Chondrocyte (in vitro differentiated cells): ENCODE measurements around the gene DNMT1. TPM values are rescaled to one million over a fixed set of nuclear protein-coding genes. Genes with fewer than 3 reads are reported as not detected.
"Not testable (repeated sequence)": the region's sequence is repeated elsewhere in the genome, so short reads cannot be mapped to it uniquely, and the experiment has no call there.

Source experiments
- DNase-seq: peaks from one replicate; pipeline ENCODE4 v3.0.0; 2021; ENCODE audit warnings: mixed read lengths, low spot score
- H3K27ac Mint-ChIP-seq: one replicate; pipeline ENCODE4 v1.8.0; 2021; ENCODE audit warnings: mild to moderate bottlenecking, moderate library complexity, mixed read lengths; ENCODE audit not compliant: unreplicated experiment
- H3K27me3 Mint-ChIP-seq: 2 replicates; pipeline ENCODE4 v1.8.0; 2021; ENCODE audit warnings: low read depth, mixed read lengths
- H3K36me3 Mint-ChIP-seq: 2 replicates; pipeline ENCODE4 v1.8.0; 2021; ENCODE audit warnings: low read depth, mixed read lengths
- H3K4me1 Mint-ChIP-seq: 2 replicates; pipeline ENCODE4 v1.8.0; 2021; ENCODE audit warnings: low read depth, mild to moderate bottlenecking, mixed read lengths
- H3K4me3 Mint-ChIP-seq: one replicate; pipeline ENCODE4 v1.8.0; 2021; ENCODE audit warnings: mild to moderate bottlenecking, moderate library complexity, mixed read lengths; ENCODE audit not compliant: unreplicated experiment
- H3K9me3 Mint-ChIP-seq: 2 replicates; pipeline ENCODE4 v1.8.0; 2021; ENCODE audit warnings: low read depth, mixed read lengths
- total RNA-seq: library from RNA; stranded (reverse); gene quantifications from 3 replicates; pipeline ENCODE4 v1.2.1, GENCODE V29; 2021
- TF ChIP-seq, protein P1 (sequence below): fragments of 200-600 bp; sonication (generic); IDR thresholded peaks from 2 replicates; pipeline ENCODE4 v1.5.0; 2021; ENCODE audit warnings: antibody characterized with exemption, mild to moderate bottlenecking, moderate library complexity

Gene DNMT1
- total RNA-seq, 1 donor from 2014 or later: 47.8 TPM

DNA sequence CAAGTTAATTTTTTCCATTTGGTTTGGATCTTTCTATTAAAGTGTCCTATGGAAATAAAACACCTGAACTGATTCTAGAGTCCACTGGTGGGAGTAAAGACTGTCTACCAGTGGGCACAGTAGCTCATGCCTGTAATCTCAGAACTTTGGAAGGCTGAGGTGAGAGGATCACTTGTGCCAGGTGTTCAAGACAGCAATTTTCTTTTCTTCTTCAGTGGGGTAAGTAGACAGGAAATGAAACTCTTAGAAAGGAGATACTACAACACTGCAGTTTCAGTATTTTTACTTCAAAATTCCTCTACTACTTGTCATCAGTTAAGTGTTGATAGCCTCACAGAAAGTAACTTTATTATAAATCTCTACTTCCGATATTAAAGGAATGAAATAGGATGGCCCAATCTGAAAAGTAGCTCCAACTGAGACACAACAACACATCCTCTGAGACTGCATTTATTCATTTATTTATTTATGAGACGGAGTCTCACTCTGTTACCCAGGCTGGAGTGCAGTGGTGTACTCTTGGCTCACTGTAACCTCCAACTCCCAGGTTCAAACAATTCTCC is 26.3 kb downstream of the DNMT1 start:
- TF ChIP-seq, protein P1, sequence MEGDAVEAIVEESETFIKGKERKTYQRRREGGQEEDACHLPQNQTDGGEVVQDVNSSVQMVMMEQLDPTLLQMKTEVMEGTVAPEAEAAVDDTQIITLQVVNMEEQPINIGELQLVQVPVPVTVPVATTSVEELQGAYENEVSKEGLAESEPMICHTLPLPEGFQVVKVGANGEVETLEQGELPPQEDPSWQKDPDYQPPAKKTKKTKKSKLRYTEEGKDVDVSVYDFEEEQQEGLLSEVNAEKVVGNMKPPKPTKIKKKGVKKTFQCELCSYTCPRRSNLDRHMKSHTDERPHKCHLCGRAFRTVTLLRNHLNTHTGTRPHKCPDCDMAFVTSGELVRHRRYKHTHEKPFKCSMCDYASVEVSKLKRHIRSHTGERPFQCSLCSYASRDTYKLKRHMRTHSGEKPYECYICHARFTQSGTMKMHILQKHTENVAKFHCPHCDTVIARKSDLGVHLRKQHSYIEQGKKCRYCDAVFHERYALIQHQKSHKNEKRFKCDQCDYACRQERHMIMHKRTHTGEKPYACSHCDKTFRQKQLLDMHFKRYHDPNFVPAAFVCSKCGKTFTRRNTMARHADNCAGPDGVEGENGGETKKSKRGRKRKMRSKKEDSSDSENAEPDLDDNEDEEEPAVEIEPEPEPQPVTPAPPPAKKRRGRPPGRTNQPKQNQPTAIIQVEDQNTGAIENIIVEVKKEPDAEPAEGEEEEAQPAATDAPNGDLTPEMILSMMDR: no peak
- no peaks in the 10 kb centered on the region for H3K27me3 Mint-ChIP-seq
- peaks cover 18% of the 10 kb centered on the region for H3K36me3 Mint-ChIP-seq
- no peak for DNase-seq
- H3K27ac Mint-ChIP-seq: no peak overlapping the region
- H3K4me1 Mint-ChIP-seq: no peaks in the 10 kb centered on the region
- H3K9me3 Mint-ChIP-seq: no peaks in the 10 kb centered on the region
- no peak overlapping the region for H3K4me3 Mint-ChIP-seq

DNA sequence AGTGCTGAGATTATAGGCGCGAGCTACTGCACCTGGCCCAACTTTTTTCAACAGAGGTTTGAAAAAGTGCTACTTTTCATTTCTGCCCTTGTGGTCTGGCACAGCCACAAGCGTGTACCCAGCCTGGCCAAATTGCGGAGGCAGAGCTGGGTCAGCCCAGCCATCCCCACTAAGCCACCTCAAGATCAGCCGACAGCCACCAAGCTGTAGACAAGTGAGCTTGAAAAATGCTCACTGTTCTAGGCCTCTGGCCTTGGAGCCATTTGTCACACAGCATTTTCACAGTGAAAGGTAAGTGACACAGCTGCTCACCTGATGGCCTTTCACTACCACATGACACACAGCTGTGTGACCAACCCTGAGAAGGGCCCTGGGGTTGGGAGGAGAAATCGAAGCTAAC is 27.3 kb downstream of the DNMT1 start:
- Mint-ChIP-seq H3K36me3 (peaks cover 21% of the 10 kb centered on the region), H3K27ac (no peak overlapping the region), H3K9me3 (no peaks in the 10 kb centered on the region), H3K4me3 (no peak overlapping the region), H3K27me3 (no peaks in the 10 kb centered on the region), H3K4me1 (no peaks in the 10 kb centered on the region)
- TF ChIP-seq, protein P1: no peak
- DNase-seq: no peak

DNA sequence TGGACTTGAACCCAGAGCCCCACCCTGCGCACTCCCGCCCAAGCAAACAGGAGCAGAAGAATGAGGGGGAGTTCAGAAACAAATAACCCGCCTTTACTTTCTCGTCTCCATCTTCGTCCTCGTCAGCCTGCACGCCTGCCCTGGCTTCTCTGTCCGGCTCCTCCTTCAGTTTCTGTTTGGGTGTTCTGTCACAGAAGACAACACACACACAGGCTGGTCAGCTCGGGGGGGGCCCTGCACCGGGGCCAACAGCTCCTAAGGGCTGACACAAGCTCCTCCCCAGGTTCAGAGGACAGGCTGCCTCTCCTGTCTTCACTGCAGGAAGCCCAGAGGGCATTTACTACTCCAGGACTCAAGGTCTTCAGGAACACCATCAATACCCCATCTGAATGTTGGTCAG is 28.3 kb downstream of the DNMT1 start:
- not testable (repeated sequence) for H3K27me3 Mint-ChIP-seq, H3K4me1 Mint-ChIP-seq, H3K27ac Mint-ChIP-seq, DNase-seq, H3K9me3 Mint-ChIP-seq, H3K4me3 Mint-ChIP-seq
- H3K36me3 Mint-ChIP-seq: peaks cover 24% of the 10 kb centered on the region

DNA sequence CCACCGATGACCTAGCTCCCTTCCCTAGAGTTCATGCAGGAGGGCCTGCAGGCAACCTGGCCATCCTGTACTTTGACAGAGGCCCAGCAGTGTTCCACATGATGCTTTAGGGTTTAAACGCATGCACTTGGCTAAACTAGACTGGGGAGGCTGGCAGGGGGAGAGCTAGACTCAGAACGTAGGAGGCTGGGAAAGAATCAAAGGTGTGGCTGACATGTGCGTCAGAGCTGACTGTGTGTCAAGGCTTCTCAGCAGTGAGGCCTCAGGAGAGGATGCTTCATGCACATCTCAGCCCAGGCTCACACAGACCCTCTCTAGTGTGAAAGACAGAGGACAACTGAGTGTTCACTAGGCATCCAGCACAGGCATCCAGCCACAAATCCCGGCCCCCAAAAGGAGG is 28.7 kb downstream of the DNMT1 start:
- peaks cover 26% of the 10 kb centered on the region for H3K36me3 Mint-ChIP-seq
- TF ChIP-seq, protein P1: no peak
- no peak overlapping the region for H3K4me3 Mint-ChIP-seq
- H3K4me1 Mint-ChIP-seq: no peaks in the 10 kb centered on the region
- no peaks in the 10 kb centered on the region for H3K27me3 Mint-ChIP-seq
- H3K27ac Mint-ChIP-seq: no peak overlapping the region
- H3K9me3 Mint-ChIP-seq: no peaks in the 10 kb centered on the region
- no peak for DNase-seq

DNA sequence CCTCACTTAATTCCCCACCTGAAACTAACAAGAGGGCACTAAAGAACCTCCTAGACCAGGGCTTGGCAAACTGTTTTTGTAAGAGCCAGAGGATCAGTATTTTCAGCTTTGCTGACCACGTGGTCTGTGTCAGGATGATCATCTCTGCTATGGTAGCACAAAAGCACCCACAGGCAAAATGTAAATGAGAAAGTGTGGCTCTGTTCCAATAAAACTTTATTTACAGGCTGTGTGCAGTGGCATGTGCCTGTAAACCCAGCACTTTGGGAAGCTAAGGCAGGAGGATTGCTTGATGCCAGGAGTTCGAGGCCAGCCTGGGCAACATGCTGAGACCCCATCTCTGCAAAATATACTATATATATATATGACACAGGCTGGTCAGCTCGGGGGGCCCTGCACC is 31.2 kb downstream of the DNMT1 start:
- Mint-ChIP-seq H3K4me3 (no peak overlapping the region), H3K27me3 (no peaks in the 10 kb centered on the region), H3K9me3 (no peaks in the 10 kb centered on the region), H3K27ac (no peak overlapping the region), H3K36me3 (peaks cover 39% of the 10 kb centered on the region), H3K4me1 (no peaks in the 10 kb centered on the region)
- TF ChIP-seq, protein P1: no peak
- no peak for DNase-seq

DNA sequence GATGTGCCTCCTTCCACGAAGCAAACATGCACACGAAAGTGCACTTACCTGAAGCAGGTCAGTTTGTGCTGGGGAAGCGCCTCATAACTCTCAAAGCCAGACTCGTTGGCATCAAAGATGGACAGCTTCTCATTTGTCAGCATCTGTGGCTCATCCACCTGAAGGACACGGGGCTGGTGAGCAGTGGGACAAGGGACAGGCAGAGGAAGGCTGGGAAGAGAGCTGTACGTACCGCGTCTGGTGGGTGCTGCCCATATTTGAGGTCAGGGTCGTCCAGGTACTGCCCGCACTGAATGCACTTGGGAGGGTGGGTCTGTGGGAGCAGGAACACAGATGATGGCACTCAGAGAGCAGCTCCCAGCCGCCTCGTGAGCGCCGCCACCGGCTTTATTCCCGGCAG is 35.1 kb downstream of the DNMT1 start:
- Mint-ChIP-seq H3K27ac (no peak overlapping the region), H3K27me3 (no peaks in the 10 kb centered on the region), H3K9me3 (no peaks in the 10 kb centered on the region), H3K4me3 (no peak overlapping the region), H3K4me1 (no peaks in the 10 kb centered on the region), H3K36me3 (peaks cover 52% of the 10 kb centered on the region)
- TF ChIP-seq, protein P1: no peak
- no peak for DNase-seq
